Pancreas (tissue), 10 donors: ENCODE measurements around the gene PREPL. TPM values are rescaled to one million over a fixed set of nuclear protein-coding genes. Genes with fewer than 3 reads are reported as not detected.

ENCODE experiments used
- ATAC-seq, 4 donors: fragments of 200-7000 bp; cut with Tn5 transposase; one replicate each; pipeline versions ENCODE4 v1.8.0 to v1.9.1; 2020; ENCODE audit warnings: mild to moderate bottlenecking in 4 of 4, moderate library complexity in 4 of 4
- DNase-seq, 6 donors: peaks; one replicate each; pipeline ENCODE4 v3.0.0-alpha.2; 2020
- FAIRE-seq: peaks from 2 replicates; lab custom pipeline; 2012; peaks lifted over from hg19 to GRCh38; lab: Jason Lieb, UNC
- H3K27ac ChIP-seq, 4 donors: fragments of 200-600 bp; sonication (generic); 1 replicate in 3 of 4; 2 replicates in 1 of 4; pipeline versions ENCODE4 v1.5.0 to v1.8.0; 2020
- H3K27me3 ChIP-seq, 4 donors: fragments of 200-600 bp; one replicate each; pipeline ENCODE4 v1.8.0; 2021
- H3K36me3 ChIP-seq, 3 donors: fragments of 200-600 bp; sonication (generic) in 1 of 3; one replicate each; pipeline versions ENCODE4 v1.5.0 to v1.8.0; 2020 to 2021
- H3K4me1 ChIP-seq, 3 donors: fragments of 200-600 bp; one replicate each; pipeline ENCODE4 v1.8.0; 2021
- H3K4me3 ChIP-seq, 4 donors: fragments of 200-600 bp; sonication (generic) in 2 of 4; one replicate each; pipeline versions ENCODE4 v1.5.0 to v1.8.0; 2020 to 2021
- H3K9me3 ChIP-seq, 4 donors: fragments of 200-600 bp; one replicate each; pipeline ENCODE4 v1.8.0; 2021
- CTCF ChIP-seq, 4 donors: fragments of 200-600 bp; sonication (generic) in 3 of 4; IDR thresholded peaks; one replicate each; pipeline versions ENCODE4 v1.5.0 to v1.8.0; 2021; ENCODE audit warnings: antibody characterized with exemption in 4 of 4
- WGBS, 2 donors: extraction: QIAGEN DNeasy Blood & Tissue Kit; methylation state at CpG; one replicate each; pipeline ENCODE4 v1.1.7; 2013; 5-methylcytosine and 5-hydroxymethylcytosine counted together
- intact Hi-C, 3 donors: fragments of 100-400 bp; cut with DNase I; formaldehyde crosslinking; loops; one replicate each; pipeline versions ENCODE4 v1.11.1 to v1.14.2; 2022
- polyA plus RNA-seq, 2 donors: library from polyadenylated mRNA; stranded (reverse); fragments of 200-250 nt; gene quantifications; one replicate each; pipeline ENCODE4 v1.2.3, GENCODE V29; 2013
- total RNA-seq, 6 donors: library from RNA; stranded (reverse); fragmentation: NEBNext Ultra II Directional in 4 of 6; extraction: Animal tissue kit (Norgen Biotek cat#: 25700) in 4 of 6; gene quantifications; one replicate each; pipeline versions ENCODE4 v1.2.1 to v1.2.4, GENCODE V29; 2021 to 2023
- donor health status: healthy with polysubstance abuse.
- donor health status: DM: no; HTN: no; CAD: no; lungs with moderate emphysema.
- donor health status: DM: no; HTN: no; CAD: no.
- donor health status: control.
- donor health status: control.
- donor health status: Bipolar disorder and iron deficiency.
- donor health status: DM: yes; HTN: yes; CAD: no.
- donor health status: DM: no; HTN: no; CAD: no.
- donor health status: DM: no; HTN: no; CAD: no.
- donor health status: DM: yes; HTN: yes; CAD: no.

Gene PREPL
- total and polyA plus RNA-seq, 8 donors: 5.5 to 32.2 (median 18.5) TPM

- peak in 2 of 4 donors; percentile 14 to 28 for ATAC-seq
- Histone ChIP-seq H3K36me3 (no peaks in the 10 kb centered on the region), H3K4me3 (no peak overlapping the region), H3K27ac (peak overlapping the region in 3 of 4 donors; percentile 28 to 65 (median 44)), H3K4me1 (peaks cover 27 to 45% (median 28%) of the 10 kb centered on the region in 3 donors), H3K27me3 (no peaks in the 10 kb centered on the region), H3K9me3 (no peaks in the 10 kb centered on the region)
- 28 to 35% methylated on average over 5 of the region's 5 CpGs for WGBS, 2 donors
- peak in 1 of 6 donors; percentile 42 for DNase-seq
- intact Hi-C loops: no loop called here
- no peak for FAIRE-seq
- TF ChIP-seq CTCF (IDR thresholded peaks at IDR 0.05): no peak
Observed at GRCh38 chr2:44295113-44295512, 66.2 kb downstream of the PREPL start.

- 9% methylated on average over 8 of the region's 8 CpGs for WGBS, 2 donors
- Histone ChIP-seq H3K4me1 (peaks cover 34 to 54% (median 44%) of the 10 kb centered on the region in 3 donors), H3K9me3 (no peaks in the 10 kb centered on the region), H3K27me3 (no peaks in the 10 kb centered on the region), H3K27ac (peak overlapping the region; percentile 58 to 83 (median 74)), H3K4me3 (peak overlapping the region in 2 of 4 donors; percentile 1 to 8), H3K36me3 (no peaks in the 10 kb centered on the region)
- intact Hi-C loops: loop anchor here in 1 of 3 donors (5.0 kb wide), 1 partner anchor 49 kb away; no protein-coding TSS in a partner anchor
- DNase-seq (peak in 5 of 6 donors; percentile 75 to 88 (median 85)), ATAC-seq (peak; percentile 81 to 89 (median 88)), FAIRE-seq (no peak)
- peak in 3 of 4 donors; percentile 29 to 42 (median 29) for TF ChIP-seq CTCF (IDR thresholded peaks at IDR 0.05)
Observed at GRCh38 chr2:44291281-44292248, 69.7 kb downstream of the PREPL start.

GRCh38 chr2:44290261-44290660 is 71.0 kb downstream of the PREPL start:
- TF ChIP-seq CTCF (IDR thresholded peaks at IDR 0.05): no peak
- FAIRE-seq: no peak
- no peak for ATAC-seq
- Histone ChIP-seq H3K27ac (peak overlapping the region in 2 of 4 donors; percentile 82 to 83), H3K27me3 (no peaks in the 10 kb centered on the region), H3K36me3 (no peaks in the 10 kb centered on the region), H3K4me3 (no peak overlapping the region), H3K4me1 (peaks cover 25 to 48% (median 45%) of the 10 kb centered on the region in 3 donors), H3K9me3 (no peaks in the 10 kb centered on the region)
- no peak for DNase-seq
- intact Hi-C loops: loop anchor here in 1 of 3 donors (5.0 kb wide), 1 partner anchor 48 kb away; no protein-coding TSS in a partner anchor
- 91% methylated on average over 4 of the region's 4 CpGs for WGBS, 2 donors

- intact Hi-C loops: no loop called here
- 38 to 39% methylated on average over 6 of the region's 6 CpGs for WGBS, 2 donors
- TF ChIP-seq CTCF (IDR thresholded peaks at IDR 0.05): no peak
- ATAC-seq (peak; percentile 35 to 60 (median 54)), FAIRE-seq (no peak), DNase-seq (no peak)
- Histone ChIP-seq H3K27me3 (no peaks in the 10 kb centered on the region), H3K4me1 (peaks cover 22 to 35% (median 30%) of the 10 kb centered on the region in 3 donors), H3K27ac (peak overlapping the region in 2 of 4 donors; percentile 46 to 48), H3K9me3 (no peaks in the 10 kb centered on the region), H3K4me3 (no peak overlapping the region), H3K36me3 (no peaks in the 10 kb centered on the region)
Observed at GRCh38 chr2:44286884-44287638, 74.2 kb downstream of the PREPL start.
